Measurements from ENCODE around the gene RDH11. TPM values are rescaled to one million over a fixed set of nuclear protein-coding genes. Genes with fewer than 3 reads are reported as not detected.
A peak's percentile ranks its signal among the peaks of the same experiment; 100 is the strongest.

Gene RDH11
- total and polyA plus RNA-seq, 12 donors: 9.6 to 22.3 (median 15.6) TPM

DNA sequence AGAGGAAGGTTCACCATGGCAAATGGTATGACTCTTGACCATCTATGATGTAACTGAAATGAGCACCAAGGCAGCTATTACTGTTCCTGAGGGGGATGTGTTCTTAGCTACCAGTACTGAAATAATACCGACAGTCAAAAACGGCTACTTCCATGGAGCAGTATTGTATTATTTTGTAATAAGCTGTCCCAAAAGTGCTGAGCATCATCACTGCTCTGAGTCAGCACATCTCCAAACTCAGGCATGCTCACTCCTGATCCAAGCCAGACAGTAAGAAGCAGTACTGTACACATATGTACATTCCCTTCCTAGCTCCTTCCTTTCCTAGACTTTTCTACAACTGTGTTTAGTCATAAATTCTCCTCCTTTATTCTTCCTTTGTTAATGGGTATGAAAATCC is 29.7 kb downstream of the RDH11 start:
- intact Hi-C loops (cut with DNase I): loop anchor here in 7 of 10 donors (2.0 to 5.0 kb wide), 3 partner anchors 47 to 54 kb away; partner anchors contain the start of gene ARG2 (in 6 of the 7)
- ATAC-seq: peak in 1 of 8 donors; percentile 63
- 87% methylated on average over 2 of the region's 2 CpGs for WGBS, 2 donors

DNA sequence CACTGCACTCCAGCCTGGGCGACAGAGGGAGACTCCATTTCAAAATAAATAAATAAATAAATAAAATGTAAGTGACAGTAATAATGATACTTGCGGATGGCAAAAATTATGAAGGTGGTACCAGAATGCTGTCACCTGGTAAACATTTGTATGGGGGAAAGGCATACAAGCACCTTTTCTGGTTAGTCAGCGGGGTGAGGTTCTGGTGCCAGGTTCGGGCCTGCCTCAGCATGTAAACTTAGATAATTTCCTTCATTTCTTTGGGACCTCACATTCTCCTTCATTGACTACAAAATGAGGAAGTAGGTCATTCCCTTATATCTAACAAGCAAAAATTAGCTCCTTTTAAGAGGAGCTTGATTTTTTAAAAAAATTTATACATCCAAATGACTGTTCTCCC is 31.9 kb downstream of the RDH11 start:
- Histone ChIP-seq H3K27me3 (no peaks in the 10 kb centered on the region), H3K36me3 (peaks cover 0 to 37% (median 5%) of the 10 kb centered on the region in 9 donors), H3K27ac (no peak overlapping the region), H3K4me1 (peaks cover 0 to 21% (median 0%) of the 10 kb centered on the region in 9 donors), H3K4me3 (no peak overlapping the region), H3K9me3 (no peaks in the 10 kb centered on the region)
- DNase-seq (no peak), ATAC-seq (no peak)
- intact Hi-C loops (cut with DNase I): no loop called here
- TF ChIP-seq, protein P1, sequence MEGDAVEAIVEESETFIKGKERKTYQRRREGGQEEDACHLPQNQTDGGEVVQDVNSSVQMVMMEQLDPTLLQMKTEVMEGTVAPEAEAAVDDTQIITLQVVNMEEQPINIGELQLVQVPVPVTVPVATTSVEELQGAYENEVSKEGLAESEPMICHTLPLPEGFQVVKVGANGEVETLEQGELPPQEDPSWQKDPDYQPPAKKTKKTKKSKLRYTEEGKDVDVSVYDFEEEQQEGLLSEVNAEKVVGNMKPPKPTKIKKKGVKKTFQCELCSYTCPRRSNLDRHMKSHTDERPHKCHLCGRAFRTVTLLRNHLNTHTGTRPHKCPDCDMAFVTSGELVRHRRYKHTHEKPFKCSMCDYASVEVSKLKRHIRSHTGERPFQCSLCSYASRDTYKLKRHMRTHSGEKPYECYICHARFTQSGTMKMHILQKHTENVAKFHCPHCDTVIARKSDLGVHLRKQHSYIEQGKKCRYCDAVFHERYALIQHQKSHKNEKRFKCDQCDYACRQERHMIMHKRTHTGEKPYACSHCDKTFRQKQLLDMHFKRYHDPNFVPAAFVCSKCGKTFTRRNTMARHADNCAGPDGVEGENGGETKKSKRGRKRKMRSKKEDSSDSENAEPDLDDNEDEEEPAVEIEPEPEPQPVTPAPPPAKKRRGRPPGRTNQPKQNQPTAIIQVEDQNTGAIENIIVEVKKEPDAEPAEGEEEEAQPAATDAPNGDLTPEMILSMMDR (IDR thresholded peaks at IDR 0.05): no peak
- WGBS, 2 donors: 84 to 96% methylated on average over 4 of the region's 4 CpGs

More for the DNA sequence above, 29.7 kb downstream of the RDH11 start:
- H3K4me3 ChIP-seq: no peak overlapping the region
- TF ChIP-seq, protein P1 (IDR thresholded peaks at IDR 0.05): no peak
- no peaks in the 10 kb centered on the region for H3K27me3 ChIP-seq
- no peaks in the 10 kb centered on the region for H3K9me3 ChIP-seq
- peaks cover 0 to 21% (median 0%) of the 10 kb centered on the region in 9 donors for H3K4me1 ChIP-seq
- no peak for DNase-seq
- H3K27ac ChIP-seq: no peak overlapping the region
- peaks cover 0 to 15% (median 0%) of the 10 kb centered on the region in 9 donors for H3K36me3 ChIP-seq

DNA sequence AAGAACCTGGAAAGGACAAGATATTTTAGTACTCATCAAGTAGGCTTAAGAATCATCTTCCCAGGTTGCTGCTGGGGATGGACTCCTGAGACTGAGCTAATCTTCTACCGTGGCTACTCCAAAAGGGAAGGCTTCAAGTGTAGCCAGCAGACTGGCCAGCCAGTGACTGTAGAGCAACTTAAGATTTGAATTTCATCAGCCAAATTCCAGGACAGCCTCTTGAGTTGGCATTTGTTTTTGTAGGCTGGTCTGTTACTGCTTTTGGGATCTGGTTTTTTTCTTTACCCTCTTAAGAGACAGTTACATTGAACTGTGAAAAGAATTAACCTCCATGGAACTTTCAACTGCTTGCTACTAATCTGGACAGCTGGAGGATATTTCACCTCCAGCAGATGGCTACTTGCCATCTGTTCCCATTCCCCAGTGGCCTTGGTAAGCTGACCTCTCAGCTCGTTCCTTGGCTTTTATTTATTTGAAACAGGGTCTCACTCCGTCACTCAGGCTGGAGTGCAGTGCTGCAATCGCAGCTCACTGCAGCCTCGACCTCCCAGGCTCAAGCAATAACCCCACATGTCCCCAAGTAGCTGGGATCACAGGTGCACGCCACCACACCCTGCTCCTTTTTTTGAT is 41.8 kb downstream of the RDH11 start:
- ATAC-seq: peak in 1 of 8 donors; percentile 10
- no peak overlapping the region for H3K27ac ChIP-seq
- H3K36me3 ChIP-seq: peaks cover 0 to 100% (median 71%) of the 10 kb centered on the region in 9 donors
- no peaks in the 10 kb centered on the region for H3K27me3 ChIP-seq
- no peak overlapping the region for H3K4me3 ChIP-seq
- intact Hi-C loops (cut with DNase I): no loop called here
- H3K9me3 ChIP-seq: no peaks in the 10 kb centered on the region
- DNase-seq: no peak
- H3K4me1 ChIP-seq: peaks cover 0 to 7% (median 0%) of the 10 kb centered on the region in 9 donors
- 69 to 73% methylated on average over 6 of the region's 6 CpGs for WGBS, 2 donors
- TF ChIP-seq, protein P1 (IDR thresholded peaks at IDR 0.05): no peak

DNA sequence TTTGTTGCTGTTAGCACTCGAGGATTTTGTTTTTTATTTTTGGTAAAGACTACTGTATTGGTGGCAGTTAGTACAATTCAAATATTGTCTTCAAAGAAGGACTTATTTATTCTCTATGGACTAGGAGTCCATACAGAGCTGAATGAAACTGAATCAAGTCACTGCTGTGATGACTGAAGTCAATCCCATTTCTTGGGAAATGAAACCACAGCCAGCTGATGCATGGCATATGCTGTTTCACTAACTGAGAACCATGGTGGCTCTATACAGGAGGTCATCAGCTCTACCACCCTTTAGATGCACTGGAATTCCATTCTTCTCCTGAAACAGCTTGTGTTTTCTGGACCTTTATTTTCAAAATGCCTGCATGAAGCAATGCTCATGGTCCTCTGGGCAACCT is 43.4 kb downstream of the RDH11 start:
- Histone ChIP-seq H3K27me3 (no peaks in the 10 kb centered on the region), H3K4me1 (peaks cover 0 to 7% (median 0%) of the 10 kb centered on the region in 9 donors), H3K36me3 (peaks cover 0 to 100% (median 75%) of the 10 kb centered on the region in 9 donors), H3K4me3 (no peak overlapping the region), H3K9me3 (no peaks in the 10 kb centered on the region), H3K27ac (no peak overlapping the region)
- ATAC-seq (no peak), DNase-seq (no peak)
- intact Hi-C loops (cut with DNase I): no loop called here
- 91 to 98% methylated on average over 1 of the region's 1 CpG for WGBS, 2 donors
- TF ChIP-seq, protein P1 (IDR thresholded peaks at IDR 0.05): no peak
